CD14-positive monocyte (primary cell): Measurements from ENCODE around the gene RAB11FIP3. TPM values are rescaled to one million over a fixed set of nuclear protein-coding genes. Genes with fewer than 3 reads are reported as not detected.

Source experiments
- DNase-seq, 3 donors: peaks; one replicate each; pipeline ENCODE4 v3.0.0-alpha.2; 2011 to 2022
- H2AFZ ChIP-seq: 2 replicates; pipeline ENCODE4 v1.6.0; 2012; ENCODE audit warnings: mild to moderate bottlenecking, low read depth, low read length, inconsistent platforms; ENCODE audit not compliant: insufficient read depth, poor library complexity, severe bottlenecking
- H3K27ac ChIP-seq, 2 donors: 1 replicate in 1 of 2; 2 replicates in 1 of 2; pipeline ENCODE4 v1.5.1; 2012 to 2013; ENCODE audit warnings: low read length in 2 of 2, control low read depth in 1 of 2, inconsistent platforms in 1 of 2, low read depth in 1 of 2, mild to moderate bottlenecking in 1 of 2
- H3K27me3 ChIP-seq, 2 donors: one replicate each; pipeline versions ENCODE4 v1.6.0 to v1.6.1; 2011 to 2013; ENCODE audit warnings: low read length in 2 of 2; ENCODE audit not compliant: control insufficient read depth in 2 of 2, insufficient read depth in 2 of 2
- H3K36me3 ChIP-seq, 2 donors: replicated peaks in 1 of 2; 1 replicate in 1 of 2; 2 replicates in 1 of 2; pipeline versions ENCODE4 v1.5.1 to v1.6.1; 2012 to 2013; ENCODE audit warnings: low read length in 2 of 2, control low read depth in 1 of 2, inconsistent platforms in 1 of 2, mild to moderate bottlenecking in 1 of 2; ENCODE audit not compliant: insufficient read depth in 2 of 2, control insufficient read depth in 1 of 2
- H3K4me1 ChIP-seq, 2 donors: 1 replicate in 1 of 2; 2 replicates in 1 of 2; pipeline versions ENCODE4 v1.5.1 to v1.6.1; 2012 to 2013; ENCODE audit warnings: low read length in 2 of 2, control low read depth in 1 of 2, inconsistent platforms in 1 of 2, mild to moderate bottlenecking in 1 of 2, moderate library complexity in 1 of 2; ENCODE audit not compliant: insufficient read depth in 2 of 2, control insufficient read depth in 1 of 2
- H3K4me2 ChIP-seq: replicated peaks from 2 replicates; pipeline ENCODE3; 2012; ENCODE audit warnings: low read length, moderate library complexity, mild to moderate bottlenecking; ENCODE audit not compliant: poor library complexity, severe bottlenecking; ENCODE audit errors: extremely low read depth
- H3K4me3 ChIP-seq, 3 experiments: fragments of 200-600 bp in 1 of 3; sonication (generic) in 1 of 3; replicated peaks in 1 of 3; 1 replicate in 2 of 3; 2 replicates in 1 of 3; pipeline ENCODE4 v1.5.1; 2011 to 2013; ENCODE audit warnings: low read length in 3 of 3, mild to moderate bottlenecking in 3 of 3, control low read depth in 2 of 3, low read depth in 2 of 3, inconsistent platforms in 1 of 3, moderate library complexity in 1 of 3
- H3K79me2 ChIP-seq: 2 replicates; pipeline ENCODE4 v1.6.0; 2012; ENCODE audit warnings: mild to moderate bottlenecking, control low read depth, inconsistent platforms, low read length, moderate library complexity; ENCODE audit not compliant: insufficient read depth
- H3K9ac ChIP-seq: 2 replicates; pipeline ENCODE4 v1.6.0; 2017; ENCODE audit warnings: low read length, mild to moderate bottlenecking; ENCODE audit not compliant: insufficient read depth, poor library complexity, severe bottlenecking
- H3K9me3 ChIP-seq, 2 donors: replicated peaks in 1 of 2; 1 replicate in 1 of 2; 2 replicates in 1 of 2; pipeline versions ENCODE4 v1.5.1 to v1.6.1; 2012 to 2013; ENCODE audit warnings: low read length in 2 of 2, control low read depth in 1 of 2; ENCODE audit not compliant: control insufficient read depth in 1 of 2, insufficient read depth in 1 of 2
- H4K20me1 ChIP-seq: 2 replicates; pipeline ENCODE4 v1.6.0; 2012; ENCODE audit warnings: mild to moderate bottlenecking, low read length, control low read depth, moderate library complexity; ENCODE audit not compliant: insufficient read depth
- H3K27ac Mint-ChIP-seq, 7 donors: one replicate each; pipeline ENCODE4 v1.8.0; 2020; ENCODE audit warnings: mild to moderate bottlenecking in 7 of 7, mixed read lengths in 7 of 7, moderate library complexity in 6 of 7, inconsistent platforms in 2 of 7
- H3K27me3 Mint-ChIP-seq, 3 donors: one replicate each; pipeline ENCODE4 v1.8.0; 2021 to 2022; ENCODE audit warnings: low read depth in 3 of 3, mild to moderate bottlenecking in 3 of 3, mixed read lengths in 3 of 3, moderate library complexity in 3 of 3, inconsistent platforms in 1 of 3
- H3K36me3 Mint-ChIP-seq, 2 donors: one replicate each; pipeline ENCODE4 v1.8.0; 2020; ENCODE audit warnings: mixed read lengths in 2 of 2, inconsistent platforms in 1 of 2, mild to moderate bottlenecking in 1 of 2
- H3K4me1 Mint-ChIP-seq: one replicate; pipeline ENCODE4 v1.8.0; 2020; ENCODE audit warnings: mild to moderate bottlenecking, mixed read lengths
- H3K4me3 Mint-ChIP-seq, 2 donors: one replicate each; pipeline ENCODE4 v1.8.0; 2020; ENCODE audit warnings: mild to moderate bottlenecking in 2 of 2, mixed read lengths in 2 of 2, moderate library complexity in 1 of 2
- H3K9me3 Mint-ChIP-seq, 7 donors: one replicate each; pipeline ENCODE4 v1.8.0; 2020 to 2022; ENCODE audit warnings: mixed read lengths in 7 of 7, mild to moderate bottlenecking in 6 of 7, moderate library complexity in 6 of 7, inconsistent platforms in 2 of 7
- CTCF ChIP-seq: fragments of 200-600 bp; IDR thresholded peaks from one replicate; pipeline ENCODE4 v1.8.0; 2022; ENCODE audit warnings: antibody characterized with exemption, mild to moderate bottlenecking
- WGBS: methylation state at CpG from one replicate; pipeline ENCODE4 v1.1.5; 2013; ENCODE audit warnings: missing lambda C conversion rate; ENCODE audit not compliant: insufficient coverage; 5-methylcytosine and 5-hydroxymethylcytosine counted together
- intact Hi-C, 2 donors: fragments of 100-400 bp; cut with micrococcal nuclease; formaldehyde crosslinking; loops; one replicate each; pipeline versions ENCODE4 v1.15.0 to v1.15.1; 2023
- polyA plus RNA-seq, 3 donors: library from polyadenylated mRNA; depleted of rRNA in 1 of 3; unstranded in 2 of 3; stranded (reverse) in 1 of 3; fragments of 300-500 nt in 2 of 3; fragments of >200 nt in 1 of 3; fragmentation: Illumina TruSeq in 2 of 3; gene quantifications; 1 replicate in 2 of 3; 2 replicates in 1 of 3; pipeline ENCODE4 v1.2.3, GENCODE V29; 2012 to 2021

RAB11FIP3 gene
- polyA plus RNA-seq, 3 donors, result 0.37 to 7.5 (median 0.49) TPM

- Histone ChIP-seq H3K27ac (peak overlapping the region; percentile 41 to 92), H3K4me2 (peak overlapping the region; percentile 82), H3K79me2 (peaks cover 42% of the 10 kb centered on the region), H3K36me3 (peaks cover 0 to 4% of the 10 kb centered on the region in 2 donors), H2AFZ (peak overlapping the region; percentile 77), H3K9me3 (no peaks in the 10 kb centered on the region), H3K9ac (peak overlapping the region; percentile 85), H3K27me3 (no peaks in the 10 kb centered on the region), H4K20me1 (peaks cover 39% of the 10 kb centered on the region), H3K4me1 (peaks cover 29 to 43% of the 10 kb centered on the region in 2 donors), H3K4me3 (peak overlapping the region; percentile 42 to 81 (median 50))
- Mint-ChIP-seq H3K9me3 (no peaks in the 10 kb centered on the region), H3K27me3 (peaks cover 0 to 2% (median 1%) of the 10 kb centered on the region in 3 donors), H3K4me3 (peak overlapping the region; percentile 74 to 83), H3K4me1 (peaks cover 39% of the 10 kb centered on the region), H3K36me3 (peaks cover 2 to 11% of the 10 kb centered on the region in 2 donors), H3K27ac (peak overlapping the region; percentile 19 to 86 (median 72))
- TF ChIP-seq CTCF, result no peak
- DNase-seq, result peak in 1 of 3 donors; percentile 1
- 7% methylated on average over 23 of the region's 26 CpGs for WGBS
- intact Hi-C loops, result loop anchor here (2.0 to 5.0 kb wide), 4 partner anchors 62 to 129 kb away; partner anchors contain the start of genes METTL26 (in 2 of the 2), DECR2 (in 1 of the 2) and NME4 (in 1 of the 2)
These were observed 100.9 kb downstream of the RAB11FIP3 start for GRCh38 chr16:526181-527014.

GRCh38 chr16:527015-527903, 101.8 kb downstream of the RAB11FIP3 start, which contains the start of gene CAPN15:
CAPN15 (plus strand) TSS chr16:527712; CDS start chr16:546839, 19,127 bp downstream.
- Histone ChIP-seq H3K4me1 (peaks cover 29 to 43% of the 10 kb centered on the region in 2 donors), H3K27me3 (no peaks in the 10 kb centered on the region), H3K4me2 (peak within 1 kb of the TSS; percentile 98), H3K27ac (peak within 1 kb of the TSS; percentile 60 to 92), H3K9me3 (no peaks in the 10 kb centered on the region), H3K36me3 (peaks cover 0 to 4% of the 10 kb centered on the region in 2 donors), H3K79me2 (peaks cover 51% of the 10 kb centered on the region), H3K9ac (peak within 1 kb of the TSS; percentile 85), H2AFZ (peak within 1 kb of the TSS; percentile 77), H3K4me3 (peak within 1 kb of the TSS; percentile 52 to 91 (median 76)), H4K20me1 (peaks cover 47% of the 10 kb centered on the region)
- Mint-ChIP-seq H3K4me1 (peaks cover 39% of the 10 kb centered on the region), H3K9me3 (no peaks in the 10 kb centered on the region), H3K36me3 (peaks cover 2 to 11% of the 10 kb centered on the region in 2 donors), H3K27me3 (peaks cover 0 to 2% (median 1%) of the 10 kb centered on the region in 3 donors), H3K4me3 (peak within 1 kb of the TSS; percentile 88 to 92), H3K27ac (peak within 1 kb of the TSS; percentile 83 to 94 (median 86))
- intact Hi-C loops, result loop anchor here (2.0 to 5.0 kb wide), 4 partner anchors 62 to 130 kb away; partner anchors contain the start of genes METTL26 (in 2 of the 2), DECR2 (in 1 of the 2) and NME4 (in 1 of the 2)
- TF ChIP-seq CTCF, result no peak
- WGBS, result under 1% methylated on average over 129 of the region's 129 CpGs
- peak; percentile 78 to 83 (median 81) for DNase-seq
